Stimulated activated CD8-positive, alpha-beta memory T cell treated with anti-CD3 and anti-CD28 coated beads, Interleukin-2, amount 100 ng/mL, for 48 hours (primary cell): ENCODE measurements around the gene YWHAQ.
"Not testable (repeated sequence)": the region's sequence is repeated elsewhere in the genome, so short reads cannot be mapped to it uniquely, and the experiment has no call there.

Experiments
- DNase-seq, 2 donors: peaks; one replicate each; pipeline ENCODE4 v3.0.0-alpha.2; 2020; ENCODE audit warnings: low read depth in 2 of 2

The YWHAQ gene

GRCh38 chr2:9552219-9553178 is 78.3 kb downstream of the YWHAQ start:
- DNase-seq = no peak

GRCh38 chr2:9550859-9551391 is 79.9 kb downstream of the YWHAQ start:
- not testable (repeated sequence) for DNase-seq

- no peak for DNase-seq
Measured at GRCh38 chr2:9549420-9549819, 81.4 kb downstream of the YWHAQ start.

- no peak for DNase-seq
Measured at GRCh38 chr2:9548506-9548905, 82.3 kb downstream of the YWHAQ start.

- DNase-seq = no peak
Measured at GRCh38 chr2:9547262-9547991, 83.4 kb downstream of the YWHAQ start.

- no peak for DNase-seq
Measured at GRCh38 chr2:9545502-9545901, 85.3 kb downstream of the YWHAQ start.

- DNase-seq = no peak
Measured at GRCh38 chr2:9543557-9543956, 87.2 kb downstream of the YWHAQ start.

- no peak for DNase-seq
Measured at GRCh38 chr2:9539531-9539930, 91.3 kb downstream of the YWHAQ start.

GRCh38 chr2:9538000-9538507 is 92.7 kb downstream of the YWHAQ start:
- no peak for DNase-seq

GRCh38 chr2:9536504-9536903 is 94.3 kb downstream of the YWHAQ start:
- no peak for DNase-seq

GRCh38 chr2:9535177-9535576 is 95.6 kb downstream of the YWHAQ start:
- no peak for DNase-seq
